ENCODE results near the gene MED9.

GRCh38 chr17:17504341-17505140 lies 27.7 kb downstream of the MED9 start:
- TF ChIP-seq, protein P1, sequence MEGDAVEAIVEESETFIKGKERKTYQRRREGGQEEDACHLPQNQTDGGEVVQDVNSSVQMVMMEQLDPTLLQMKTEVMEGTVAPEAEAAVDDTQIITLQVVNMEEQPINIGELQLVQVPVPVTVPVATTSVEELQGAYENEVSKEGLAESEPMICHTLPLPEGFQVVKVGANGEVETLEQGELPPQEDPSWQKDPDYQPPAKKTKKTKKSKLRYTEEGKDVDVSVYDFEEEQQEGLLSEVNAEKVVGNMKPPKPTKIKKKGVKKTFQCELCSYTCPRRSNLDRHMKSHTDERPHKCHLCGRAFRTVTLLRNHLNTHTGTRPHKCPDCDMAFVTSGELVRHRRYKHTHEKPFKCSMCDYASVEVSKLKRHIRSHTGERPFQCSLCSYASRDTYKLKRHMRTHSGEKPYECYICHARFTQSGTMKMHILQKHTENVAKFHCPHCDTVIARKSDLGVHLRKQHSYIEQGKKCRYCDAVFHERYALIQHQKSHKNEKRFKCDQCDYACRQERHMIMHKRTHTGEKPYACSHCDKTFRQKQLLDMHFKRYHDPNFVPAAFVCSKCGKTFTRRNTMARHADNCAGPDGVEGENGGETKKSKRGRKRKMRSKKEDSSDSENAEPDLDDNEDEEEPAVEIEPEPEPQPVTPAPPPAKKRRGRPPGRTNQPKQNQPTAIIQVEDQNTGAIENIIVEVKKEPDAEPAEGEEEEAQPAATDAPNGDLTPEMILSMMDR (IDR thresholded peaks at IDR 0.05; ENCODE audit: low read length): no peak
- no peak for TF ChIP-seq EZH2 (IDR thresholded peaks at IDR 0.05; ENCODE audit: borderline replicate concordance, low read length)
